Measurements from ENCODE around the gene MUC5B.

MUC5B gene

DNA sequence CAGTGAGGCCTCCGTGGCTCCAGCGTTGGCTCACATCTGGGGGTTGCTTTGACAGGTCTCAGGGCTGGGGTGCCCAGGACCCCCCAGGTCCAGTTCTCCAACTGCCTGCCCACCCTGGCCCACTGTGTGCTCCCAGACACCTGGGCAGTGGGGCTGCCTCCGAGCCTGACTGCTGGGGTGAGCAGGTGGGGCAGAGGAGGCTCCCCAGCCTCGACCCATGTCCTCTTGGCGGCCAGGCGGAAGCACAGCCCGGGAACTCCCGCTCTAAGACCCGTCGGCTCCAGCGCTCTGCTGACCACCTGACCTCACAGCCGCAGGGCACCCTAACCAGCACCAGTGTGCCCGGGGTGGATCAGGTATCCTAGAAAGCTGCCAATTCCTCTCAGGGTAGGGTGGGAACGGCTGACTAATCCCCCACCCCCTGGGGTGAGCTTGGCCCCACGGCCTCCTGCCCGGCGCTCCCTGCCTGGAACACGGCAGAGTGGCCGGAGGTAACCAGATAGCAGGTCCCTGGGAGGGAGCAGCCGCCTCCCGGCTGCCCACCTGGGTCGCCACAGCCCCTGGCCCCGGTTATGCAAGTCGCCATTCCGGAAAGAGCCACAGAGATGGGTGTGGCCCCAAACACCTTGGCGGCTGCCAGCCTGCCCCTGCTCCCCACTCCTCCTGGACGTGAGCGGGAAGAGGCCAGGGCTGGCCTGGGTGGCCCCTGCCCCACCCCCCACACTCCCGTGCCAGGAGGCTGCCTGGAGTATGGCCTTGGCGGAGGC, 19.2 kb upstream of the MUC5B start:
- TF ChIP-seq, protein P1, sequence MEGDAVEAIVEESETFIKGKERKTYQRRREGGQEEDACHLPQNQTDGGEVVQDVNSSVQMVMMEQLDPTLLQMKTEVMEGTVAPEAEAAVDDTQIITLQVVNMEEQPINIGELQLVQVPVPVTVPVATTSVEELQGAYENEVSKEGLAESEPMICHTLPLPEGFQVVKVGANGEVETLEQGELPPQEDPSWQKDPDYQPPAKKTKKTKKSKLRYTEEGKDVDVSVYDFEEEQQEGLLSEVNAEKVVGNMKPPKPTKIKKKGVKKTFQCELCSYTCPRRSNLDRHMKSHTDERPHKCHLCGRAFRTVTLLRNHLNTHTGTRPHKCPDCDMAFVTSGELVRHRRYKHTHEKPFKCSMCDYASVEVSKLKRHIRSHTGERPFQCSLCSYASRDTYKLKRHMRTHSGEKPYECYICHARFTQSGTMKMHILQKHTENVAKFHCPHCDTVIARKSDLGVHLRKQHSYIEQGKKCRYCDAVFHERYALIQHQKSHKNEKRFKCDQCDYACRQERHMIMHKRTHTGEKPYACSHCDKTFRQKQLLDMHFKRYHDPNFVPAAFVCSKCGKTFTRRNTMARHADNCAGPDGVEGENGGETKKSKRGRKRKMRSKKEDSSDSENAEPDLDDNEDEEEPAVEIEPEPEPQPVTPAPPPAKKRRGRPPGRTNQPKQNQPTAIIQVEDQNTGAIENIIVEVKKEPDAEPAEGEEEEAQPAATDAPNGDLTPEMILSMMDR (IDR thresholded peaks at IDR 0.05; ENCODE audit: borderline replicate concordance, insufficient read depth, low read depth, low read length): no peak
- no peak overlapping the region for H3K4me3 ChIP-seq (ENCODE audit: low read depth, low read length)

DNA sequence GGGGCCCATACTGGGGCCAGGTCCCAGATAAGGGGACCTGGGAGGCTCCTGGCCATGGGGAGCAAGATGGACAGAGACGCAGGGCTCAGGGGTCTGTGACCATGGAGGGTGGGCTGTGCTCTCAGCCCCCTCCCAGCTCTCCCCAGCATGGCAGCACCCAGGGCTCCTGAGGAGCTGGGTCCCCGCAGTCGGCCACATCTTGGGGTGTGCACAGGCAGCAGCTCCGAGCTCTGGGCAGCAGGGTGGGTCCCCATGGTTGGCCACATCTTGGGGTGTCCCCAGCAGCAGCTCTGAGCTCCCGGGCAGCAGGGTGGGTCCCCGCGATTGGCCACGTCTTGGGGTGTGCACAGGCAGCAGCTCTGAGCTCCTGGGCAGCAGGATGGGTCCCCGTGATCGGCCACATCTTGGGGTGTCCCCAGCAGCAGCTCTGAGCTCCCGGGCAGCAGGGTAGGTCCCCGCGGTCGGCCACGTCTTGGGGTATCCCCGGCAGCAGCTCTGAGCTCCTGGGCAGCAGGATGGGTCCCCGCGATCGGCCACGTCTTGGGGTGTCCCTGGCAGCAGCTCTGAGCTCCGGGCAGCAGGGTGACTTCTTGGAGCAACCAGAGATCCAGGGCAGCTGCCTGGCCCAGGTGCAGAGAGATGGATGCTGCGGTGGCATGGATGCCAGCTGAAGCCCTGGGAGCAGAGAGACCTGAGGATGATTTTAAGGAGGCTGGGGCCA, 18.3 kb upstream of the MUC5B start:
- TF ChIP-seq, protein P1 (IDR thresholded peaks at IDR 0.05; ENCODE audit: borderline replicate concordance, insufficient read depth, low read depth, low read length): no peak
- H3K4me3 ChIP-seq (ENCODE audit: low read depth, low read length): no peak overlapping the region

- TF ChIP-seq, protein P1 (IDR thresholded peaks at IDR 0.05; ENCODE audit: borderline replicate concordance, insufficient read depth, low read depth, low read length): no peak
- no peak overlapping the region for H3K4me3 ChIP-seq (ENCODE audit: low read depth, low read length)
Observed at GRCh38 chr11:1205121-1205986, 17.5 kb upstream of the MUC5B start.

DNA sequence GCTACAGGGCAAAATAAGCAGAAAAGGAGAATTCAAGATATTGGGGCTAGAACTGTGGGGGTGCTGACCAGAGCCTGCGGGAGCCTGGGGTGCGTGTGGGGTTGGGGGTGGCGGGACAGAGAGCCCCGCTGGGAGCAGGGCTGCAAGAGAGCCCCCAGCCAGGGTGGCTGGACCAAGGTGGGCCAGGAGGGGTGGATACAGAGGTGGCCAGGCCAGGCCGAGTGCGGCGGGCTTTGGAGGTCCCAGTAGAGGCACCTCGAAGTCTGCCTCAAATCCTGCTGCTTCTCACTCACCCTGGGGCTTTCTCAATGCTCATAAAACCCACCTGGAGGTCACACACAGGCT, 16.9 kb upstream of the MUC5B start:
- no peak overlapping the region for H3K4me3 ChIP-seq (ENCODE audit: low read depth, low read length)
- TF ChIP-seq, protein P1 (IDR thresholded peaks at IDR 0.05; ENCODE audit: borderline replicate concordance, insufficient read depth, low read depth, low read length): no peak

DNA sequence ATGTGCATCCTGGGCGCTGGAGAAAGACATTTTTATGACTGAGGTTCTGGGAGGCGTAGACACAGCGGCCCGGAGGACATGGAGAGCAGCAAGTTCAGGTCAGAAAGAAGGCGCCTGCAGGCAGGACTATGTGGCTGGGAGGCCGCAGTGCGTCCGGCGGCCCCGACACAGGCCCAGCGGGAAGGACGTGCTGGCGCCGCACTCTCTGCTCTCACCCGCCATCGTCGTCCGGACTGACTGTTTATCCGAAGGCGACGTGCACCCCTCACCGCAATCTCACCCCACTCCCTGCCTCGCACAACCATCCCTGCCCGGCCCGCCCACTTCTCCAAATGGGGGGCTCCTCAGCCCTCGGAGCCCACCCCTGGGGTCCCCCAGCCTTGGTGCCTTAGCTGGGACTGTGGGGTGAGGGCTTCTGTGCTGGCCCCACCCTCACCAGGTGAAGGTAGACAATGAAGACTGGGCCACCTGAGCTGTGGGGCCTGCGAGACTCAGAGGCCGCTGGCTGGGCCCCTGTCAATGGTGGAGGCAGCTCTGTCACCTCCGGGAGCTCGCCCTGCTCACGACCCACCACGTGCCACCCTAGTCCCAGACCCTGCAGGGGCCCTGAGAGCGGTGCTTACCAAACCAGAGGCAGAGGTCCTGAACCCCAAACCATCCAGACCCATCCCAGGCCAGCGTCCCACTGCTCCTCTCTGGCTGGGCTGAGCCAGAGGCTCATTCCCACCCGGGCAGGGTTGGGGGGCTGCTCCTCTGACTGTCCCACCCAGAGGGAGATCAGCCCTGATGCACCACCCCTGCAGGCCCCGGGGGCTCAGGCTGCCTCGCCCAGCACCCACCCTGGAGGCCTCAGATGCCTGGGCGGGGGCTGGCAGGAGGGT, 16.2 kb upstream of the MUC5B start:
- H3K4me3 ChIP-seq (ENCODE audit: low read depth, low read length): no peak overlapping the region

More for the DNA sequence above, 16.2 kb upstream of the MUC5B start:
- TF ChIP-seq, protein P1 (IDR thresholded peaks at IDR 0.05; ENCODE audit: borderline replicate concordance, insufficient read depth, low read depth, low read length): no peak
